Measurements from ENCODE around the gene GJA4. TPM values are rescaled to one million over a fixed set of nuclear protein-coding genes. Genes with fewer than 3 reads are reported as not detected.

GJA4 gene
- total and polyA plus RNA-seq, 4 donors, result 6.1 to 10.6 (median 9.1) TPM

GRCh38 chr1:34753163-34753562, 39.6 kb upstream of the GJA4 start (continued):
- TF ChIP-seq FOXA1 (IDR thresholded peaks at IDR 0.05), result no peak
- TF ChIP-seq YY1 (IDR thresholded peaks at IDR 0.05), result no peak
- TF ChIP-seq, protein P1, sequence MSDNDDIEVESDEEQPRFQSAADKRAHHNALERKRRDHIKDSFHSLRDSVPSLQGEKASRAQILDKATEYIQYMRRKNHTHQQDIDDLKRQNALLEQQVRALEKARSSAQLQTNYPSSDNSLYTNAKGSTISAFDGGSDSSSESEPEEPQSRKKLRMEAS (IDR thresholded peaks at IDR 0.05), result no peak
- TF ChIP-seq HNF4G (IDR thresholded peaks at IDR 0.05), result no peak

DNA sequence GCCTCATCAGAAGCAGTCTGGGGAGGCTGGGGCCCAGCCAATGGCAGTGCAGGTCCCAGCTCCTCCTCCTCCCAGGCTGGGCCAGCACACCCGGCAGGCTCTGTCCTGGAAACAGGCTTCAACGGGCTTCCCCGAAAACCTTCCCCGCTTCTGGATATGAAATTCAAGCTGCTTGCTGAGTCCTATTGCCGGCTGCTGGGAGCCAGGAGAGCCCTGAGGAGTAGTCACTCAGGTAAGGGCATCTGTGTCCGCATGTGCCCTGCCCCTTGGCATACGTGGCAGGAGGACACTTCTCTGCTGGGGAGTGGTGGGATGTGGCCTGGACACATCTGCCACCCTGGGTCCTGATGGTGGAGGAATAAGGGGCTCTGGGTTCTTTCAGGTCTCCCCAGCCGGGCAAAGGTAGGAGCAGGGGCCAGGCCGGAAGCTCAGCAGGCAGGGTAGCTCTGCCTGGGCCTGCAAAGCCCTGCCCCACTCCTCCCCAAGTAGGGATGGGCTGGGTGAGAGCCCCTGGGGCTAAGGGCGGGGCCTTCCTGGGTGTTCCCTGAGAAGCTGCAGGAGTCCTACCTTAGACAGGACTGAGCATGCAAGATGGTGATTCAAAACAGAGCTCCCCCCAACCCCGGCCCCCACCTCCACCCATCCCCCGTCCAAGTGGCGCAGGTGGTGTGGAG, 37.7 kb upstream of the GJA4 start, which contains the start of gene GJB5:
Gene GJB5, plus strand, starts transcription at position 84 of the 674 bp plus-strand sequence. CDS start 2,284 bp downstream, outside the sequence.
- H3K9ac ChIP-seq (ENCODE audit: low read depth in 1 of 2, low read length in 2 of 2), result no peak within 1 kb of the TSS
- TF ChIP-seq ZBTB33 (IDR thresholded peaks at IDR 0.05) (no peak), JUND (IDR thresholded peaks at IDR 0.05) (no peak), EGR1 (IDR thresholded peaks at IDR 0.05; ENCODE audit: low read depth in 2 of 2) (no peak), ATF3 (IDR thresholded peaks at IDR 0.05) (no peak), NR2F2 (IDR thresholded peaks at IDR 0.05) (no peak), HNF4A (conservative IDR thresholded peaks at IDR 0.05) (no peak), YY1 (IDR thresholded peaks at IDR 0.05) (no peak), FOXA1 (IDR thresholded peaks at IDR 0.05) (no peak), CTCF (IDR thresholded peaks at IDR 0.05; ENCODE audit: low read depth, low read length, missing input control) (no peak), GABPA (IDR thresholded peaks at IDR 0.05 in 1 of 2, conservative IDR thresholded peaks at IDR 0.05 in 1 of 2) (no peak), SP1 (IDR thresholded peaks at IDR 0.05) (no peak), TAF1 (conservative IDR thresholded peaks at IDR 0.05) (no peak), RXRA (IDR thresholded peaks at IDR 0.05) (no peak), FOXA2 (IDR thresholded peaks at IDR 0.05) (no peak), RAD21 (IDR thresholded peaks at IDR 0.05) (no peak), HNF4G (IDR thresholded peaks at IDR 0.05) (no peak)
- TF ChIP-seq, protein P2, sequence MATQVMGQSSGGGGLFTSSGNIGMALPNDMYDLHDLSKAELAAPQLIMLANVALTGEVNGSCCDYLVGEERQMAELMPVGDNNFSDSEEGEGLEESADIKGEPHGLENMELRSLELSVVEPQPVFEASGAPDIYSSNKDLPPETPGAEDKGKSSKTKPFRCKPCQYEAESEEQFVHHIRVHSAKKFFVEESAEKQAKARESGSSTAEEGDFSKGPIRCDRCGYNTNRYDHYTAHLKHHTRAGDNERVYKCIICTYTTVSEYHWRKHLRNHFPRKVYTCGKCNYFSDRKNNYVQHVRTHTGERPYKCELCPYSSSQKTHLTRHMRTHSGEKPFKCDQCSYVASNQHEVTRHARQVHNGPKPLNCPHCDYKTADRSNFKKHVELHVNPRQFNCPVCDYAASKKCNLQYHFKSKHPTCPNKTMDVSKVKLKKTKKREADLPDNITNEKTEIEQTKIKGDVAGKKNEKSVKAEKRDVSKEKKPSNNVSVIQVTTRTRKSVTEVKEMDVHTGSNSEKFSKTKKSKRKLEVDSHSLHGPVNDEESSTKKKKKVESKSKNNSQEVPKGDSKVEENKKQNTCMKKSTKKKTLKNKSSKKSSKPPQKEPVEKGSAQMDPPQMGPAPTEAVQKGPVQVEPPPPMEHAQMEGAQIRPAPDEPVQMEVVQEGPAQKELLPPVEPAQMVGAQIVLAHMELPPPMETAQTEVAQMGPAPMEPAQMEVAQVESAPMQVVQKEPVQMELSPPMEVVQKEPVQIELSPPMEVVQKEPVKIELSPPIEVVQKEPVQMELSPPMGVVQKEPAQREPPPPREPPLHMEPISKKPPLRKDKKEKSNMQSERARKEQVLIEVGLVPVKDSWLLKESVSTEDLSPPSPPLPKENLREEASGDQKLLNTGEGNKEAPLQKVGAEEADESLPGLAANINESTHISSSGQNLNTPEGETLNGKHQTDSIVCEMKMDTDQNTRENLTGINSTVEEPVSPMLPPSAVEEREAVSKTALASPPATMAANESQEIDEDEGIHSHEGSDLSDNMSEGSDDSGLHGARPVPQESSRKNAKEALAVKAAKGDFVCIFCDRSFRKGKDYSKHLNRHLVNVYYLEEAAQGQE (IDR thresholded peaks at IDR 0.05), result no peak
- TF ChIP-seq, protein P1 (IDR thresholded peaks at IDR 0.05), result no peak
- no peak within 1 kb of the TSS for H3K27ac ChIP-seq (ENCODE audit: low read depth in 1 of 2, low read length in 2 of 2)
- H3K4me3 ChIP-seq (ENCODE audit: low read depth in 1 of 3, low read length in 3 of 3), result no peak within 1 kb of the TSS
- H3K9me3 ChIP-seq (ENCODE audit: control insufficient read depth in 4 of 4, low read length in 3 of 4), result no peaks in the 10 kb centered on the region
- WGBS, result 79% methylated on average over 13 of the region's 13 CpGs
- no peaks in the 10 kb centered on the region for H3K27me3 ChIP-seq (ENCODE audit: control insufficient read depth in 4 of 4, insufficient read depth in 4 of 4, low read length in 3 of 4)
- DNase-seq (ENCODE audit: low spot score), result no peak
- no peaks in the 10 kb centered on the region for H3K4me1 ChIP-seq (ENCODE audit: control insufficient read depth in 4 of 4, insufficient read depth in 4 of 4, low read length in 3 of 4)
- H3K36me3 ChIP-seq (ENCODE audit: control insufficient read depth in 4 of 4, insufficient read depth in 3 of 4, low read depth in 1 of 4, low read length in 3 of 4), result no peaks in the 10 kb centered on the region

Data from liver (tissue), 9 donors.